Glomerular visceral epithelial cell (primary cell): ENCODE measurements around the gene LTB.
"Not testable (repeated sequence)": the region's sequence is repeated elsewhere in the genome, so short reads cannot be mapped to it uniquely, and the experiment has no call there.

ENCODE experiments used
- DNase-seq: peaks from one replicate; pipeline ENCODE4 v3.0.0-alpha.2; 2016; ENCODE audit errors: extremely low spot score

Gene LTB

DNA sequence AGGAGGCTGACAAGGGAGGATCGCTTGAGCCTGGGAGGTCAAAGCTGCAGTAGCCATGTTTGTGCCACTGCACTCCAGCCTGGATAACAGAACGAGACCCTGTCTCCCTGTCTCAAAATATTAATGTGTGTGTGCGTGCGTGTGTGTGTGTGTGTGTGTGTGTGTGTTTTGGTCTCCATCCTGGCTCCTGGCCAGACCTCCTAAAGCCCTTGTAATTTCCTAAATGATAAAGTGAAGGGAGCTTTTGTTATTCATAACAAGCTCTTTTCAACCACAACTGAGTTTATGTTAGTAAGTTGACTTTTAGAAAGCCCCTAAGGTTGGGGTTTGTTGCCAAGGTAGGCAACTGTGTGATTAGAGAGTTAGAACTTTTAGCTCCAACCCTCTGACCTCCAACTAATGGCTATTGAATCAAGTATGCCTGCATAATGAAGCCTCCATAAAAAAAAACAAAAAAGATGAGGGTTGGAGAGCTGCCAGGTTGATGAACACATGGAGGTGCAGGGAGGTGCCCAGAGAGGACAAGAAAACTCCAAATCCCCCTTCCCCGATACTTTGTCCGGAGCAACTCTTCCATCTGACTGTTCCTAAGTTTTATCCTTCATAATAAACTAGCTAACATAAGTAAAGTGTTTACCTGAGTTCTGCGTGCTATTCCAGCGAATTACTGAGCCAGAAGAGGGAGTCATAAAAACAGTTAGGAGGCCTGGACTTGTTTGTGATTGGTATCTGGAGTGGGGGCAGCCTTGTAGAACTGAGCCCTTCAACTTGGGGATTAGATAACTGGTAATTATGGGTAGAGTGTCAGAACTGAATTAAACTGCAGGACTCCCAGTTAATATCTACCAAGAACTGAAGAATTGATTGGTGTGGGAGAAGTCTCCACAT lies 27.5 kb upstream of the LTB start:
- DNase-seq = no peak

DNA sequence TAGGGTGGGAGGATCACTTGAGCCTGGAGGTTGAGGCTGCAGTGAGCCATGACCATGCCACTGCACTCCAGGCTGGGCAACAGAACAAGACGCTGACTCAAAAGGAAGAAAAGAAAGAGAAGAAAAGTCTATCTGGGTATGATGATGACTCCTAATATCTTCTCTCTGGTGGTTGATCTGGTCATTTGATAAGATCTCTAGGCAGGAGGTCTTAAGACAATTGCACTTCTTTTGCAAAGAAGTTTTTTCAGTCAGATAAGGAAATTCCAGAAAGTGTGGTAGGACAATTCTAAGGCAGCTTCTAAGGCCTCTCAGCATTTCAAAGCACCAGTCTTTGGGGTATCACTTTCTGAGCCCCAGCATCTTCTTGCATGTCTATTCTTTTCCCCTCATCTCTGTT lies 25.1 kb upstream of the LTB start:
- DNase-seq = no peak

DNA sequence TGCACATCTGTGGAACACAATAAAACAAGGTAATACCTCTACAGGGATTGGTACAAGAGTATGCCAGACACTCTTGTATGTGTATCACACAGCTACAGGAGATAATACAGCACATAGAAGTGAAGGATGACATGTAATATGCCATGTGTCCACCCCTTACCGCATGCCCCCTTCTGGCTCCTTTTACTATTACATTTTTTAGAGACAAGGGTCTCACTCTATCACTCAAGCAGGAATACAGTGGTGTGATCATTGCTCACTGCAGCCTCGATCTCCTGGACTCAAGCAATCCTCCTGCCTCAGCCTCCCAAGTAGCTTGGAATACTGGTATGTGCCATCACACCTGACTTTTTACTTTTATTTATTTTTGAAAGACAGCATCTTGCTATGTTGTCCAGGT lies 14.8 kb upstream of the LTB start:
- DNase-seq = peak; percentile 58

DNA sequence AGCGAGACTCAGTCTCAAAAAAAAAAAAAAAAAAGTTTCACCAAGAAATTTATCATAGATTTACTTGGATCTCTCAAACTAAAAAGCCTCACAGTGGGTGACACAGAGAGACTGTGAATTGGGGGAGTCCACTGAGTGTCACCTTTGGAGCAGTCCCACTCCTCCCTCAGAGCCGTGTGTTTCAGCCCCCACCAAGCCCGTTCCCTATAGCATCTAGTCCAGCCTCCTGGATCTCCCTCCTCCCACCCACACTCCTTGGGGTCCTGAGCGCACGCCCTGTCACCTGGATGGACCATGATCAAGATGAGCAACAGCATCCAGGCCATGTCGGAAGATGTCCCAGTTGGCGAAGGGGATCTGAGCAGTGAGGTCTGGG lies 10.2 kb upstream of the LTB start:
- DNase-seq = no peak

DNA sequence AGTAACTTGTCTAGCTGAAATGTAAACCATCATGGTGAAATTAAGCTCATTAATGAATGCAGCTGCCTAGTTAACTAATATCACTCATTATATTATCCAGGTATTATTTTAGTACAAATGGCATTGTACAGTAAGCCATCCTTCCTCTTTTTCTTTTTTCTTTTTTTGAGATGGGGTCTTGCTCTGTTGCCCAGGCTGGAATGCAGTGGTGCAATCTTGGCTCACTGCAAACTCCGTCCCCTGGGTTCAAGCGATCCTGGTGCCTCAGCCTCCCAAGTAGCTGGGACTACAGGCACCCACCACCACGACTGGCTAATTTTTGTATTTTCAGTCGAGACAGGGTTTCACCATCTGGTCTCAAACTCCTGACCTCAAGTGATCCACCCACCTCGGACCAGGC lies 8.5 kb upstream of the LTB start:
- not testable (repeated sequence) for DNase-seq

DNA sequence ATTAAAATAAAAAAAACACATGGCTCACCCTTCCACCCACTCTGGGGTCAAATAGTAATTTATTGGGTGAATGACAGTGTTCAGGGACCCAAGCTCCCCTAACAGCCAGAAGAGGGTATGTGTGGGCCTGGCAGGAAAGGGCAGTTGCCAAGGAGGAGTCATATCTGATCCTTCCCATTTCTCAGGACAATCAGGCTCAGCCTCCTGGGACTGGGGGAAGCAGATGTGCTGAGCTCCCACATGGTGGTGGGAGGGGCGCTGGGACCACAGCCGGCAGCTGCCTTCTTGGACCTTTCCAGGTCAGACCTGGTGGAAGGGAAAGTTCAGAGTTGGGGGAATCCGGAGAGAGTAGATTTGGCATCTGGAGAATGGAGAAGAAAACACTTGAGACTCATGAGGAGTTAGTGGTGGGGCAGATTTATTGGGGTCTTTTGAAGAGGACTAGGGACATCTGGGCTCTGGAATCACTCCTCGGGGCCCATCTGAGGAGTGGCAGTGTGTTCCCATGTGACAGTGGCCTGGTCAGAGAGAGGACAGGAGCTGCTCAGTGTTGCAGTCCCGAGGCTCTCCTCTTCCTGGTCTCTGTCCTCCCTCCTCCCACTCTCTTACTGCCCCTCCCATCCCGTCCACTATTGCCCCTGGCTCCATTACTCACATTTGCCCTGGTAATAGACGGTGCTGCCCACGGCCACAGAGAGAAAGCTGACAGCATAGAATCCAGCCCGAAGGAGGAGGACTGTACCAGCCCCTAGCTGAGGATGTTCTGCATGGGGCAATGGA lies 6.8 kb upstream of the LTB start:
- DNase-seq = no peak

DNA sequence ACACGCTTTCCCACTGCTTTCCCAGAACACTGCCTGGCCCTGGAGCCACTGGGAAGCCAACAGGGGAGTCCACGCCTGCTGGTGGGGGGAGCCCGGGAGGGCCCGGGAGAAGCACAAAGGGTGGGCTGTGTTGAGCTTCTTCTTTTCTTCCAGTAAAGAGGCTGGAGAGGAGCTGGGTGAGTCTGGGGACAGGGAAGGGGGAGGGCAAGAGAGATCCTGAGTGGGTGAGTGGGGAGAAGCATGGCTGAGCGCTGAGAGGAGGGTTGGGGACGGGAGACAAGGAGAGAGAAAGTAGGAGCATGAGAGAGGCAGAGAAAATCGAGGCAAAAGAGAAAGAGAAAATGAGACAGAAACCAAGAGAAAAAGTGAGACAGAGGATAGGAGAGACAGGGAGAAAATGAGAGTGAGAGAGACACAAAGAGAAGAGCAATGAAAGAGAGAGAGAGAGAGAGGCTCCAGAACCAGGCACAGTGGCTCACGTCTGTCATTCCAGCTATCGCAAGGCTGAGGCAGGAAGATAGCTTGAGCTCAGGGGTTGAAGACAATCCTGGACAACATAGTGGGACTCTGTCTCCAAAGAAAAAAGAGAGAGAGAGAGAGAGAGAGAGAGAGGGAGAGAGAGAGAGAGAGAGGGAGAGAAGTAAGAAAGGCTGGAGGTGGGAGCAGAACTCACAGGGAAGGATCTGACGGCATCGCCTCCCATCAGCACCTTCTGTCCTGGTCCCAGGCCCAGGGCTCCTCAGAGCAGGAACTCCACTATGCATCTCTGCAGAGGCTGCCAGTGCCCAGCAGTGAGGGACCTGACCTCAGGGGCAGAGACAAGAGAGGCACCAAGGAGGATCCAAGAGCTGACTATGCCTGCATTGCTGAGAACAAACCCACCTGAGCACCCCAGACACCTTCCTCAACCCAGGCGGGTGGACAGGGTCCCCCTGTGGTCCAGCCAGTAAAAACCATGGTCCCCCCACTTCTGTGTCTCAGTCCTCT lies 5.9 kb upstream of the LTB start:
- DNase-seq = no peak

DNA sequence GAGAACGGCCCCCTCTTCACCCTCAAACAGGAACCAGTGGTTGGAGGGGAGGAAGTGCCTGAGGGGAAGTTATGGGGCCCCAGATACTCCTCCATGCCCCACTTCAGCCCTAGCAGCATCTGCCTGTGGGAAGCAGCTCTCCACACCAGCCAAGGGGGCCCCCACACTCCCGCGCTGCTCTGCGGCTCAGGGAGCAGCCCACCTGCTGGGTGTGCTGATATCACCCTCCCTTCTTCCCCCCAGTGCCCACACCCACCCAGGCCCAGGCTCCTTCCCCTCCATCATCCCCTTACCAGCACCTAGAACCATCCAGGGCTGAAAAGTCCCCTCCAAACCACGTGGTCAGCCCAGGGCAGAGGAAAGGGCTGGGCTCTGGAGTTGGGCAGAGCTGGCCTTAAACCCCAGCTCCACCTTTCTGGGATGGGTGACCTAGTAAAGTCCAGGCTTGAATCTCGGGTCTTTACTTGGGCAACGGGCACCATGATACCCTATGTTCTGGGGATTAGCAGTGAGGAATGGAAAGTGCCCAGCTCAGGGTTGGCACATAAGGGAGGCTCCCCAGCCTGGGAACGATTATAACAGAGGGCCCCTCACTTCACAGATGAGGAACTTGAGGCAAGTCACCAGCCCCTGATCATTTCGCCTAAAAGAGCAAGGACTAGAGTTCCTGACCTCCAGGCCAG lies 4.5 kb upstream of the LTB start:
- no peak for DNase-seq

DNA sequence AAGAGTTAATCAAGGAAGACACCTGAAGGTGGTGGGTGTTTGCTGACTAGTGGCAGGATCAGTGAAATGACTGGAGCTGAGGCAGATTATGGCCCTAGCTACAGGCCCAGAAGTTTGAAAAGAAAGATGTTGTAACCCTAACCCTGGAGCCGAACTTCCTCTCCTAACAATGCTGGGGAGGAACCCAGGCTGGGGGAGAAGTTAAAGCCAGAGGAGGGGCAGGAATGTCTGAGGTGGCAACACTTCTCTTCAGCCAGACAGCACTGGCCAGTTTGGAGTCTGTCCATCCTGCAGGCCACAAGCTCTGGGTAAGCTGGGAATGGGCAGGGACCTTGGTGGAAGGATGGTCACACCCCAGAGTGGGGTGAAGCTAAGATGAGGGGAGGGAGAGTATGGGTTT lies 3.8 kb upstream of the LTB start, which contains the start of gene LST1:
LST1 (plus strand) TSS at position 270 of the 400 bp plus-strand sequence. CDS start 1,023 bp downstream, outside the sequence.
- no peak for DNase-seq

DNA sequence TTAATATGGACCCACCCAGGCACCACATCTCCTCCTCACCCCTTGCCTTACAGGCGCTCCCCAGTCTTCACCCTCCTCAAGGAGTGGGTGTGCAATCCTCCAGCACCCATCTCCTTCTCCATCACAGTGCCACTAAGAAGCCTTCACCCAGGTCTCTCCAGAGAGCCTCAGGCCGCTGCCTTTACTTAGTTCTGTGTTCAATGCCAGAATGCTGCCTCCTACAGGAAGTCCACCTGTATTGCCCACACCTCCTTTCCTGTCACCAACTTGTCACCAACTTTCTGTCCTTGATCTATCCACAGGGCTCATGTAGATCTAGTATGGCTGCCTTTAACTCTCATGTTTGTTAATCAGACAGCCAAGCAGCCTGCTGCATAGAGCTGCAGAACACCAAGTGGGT lies 3.3 kb upstream of the LTB start:
- DNase-seq = no peak

DNA sequence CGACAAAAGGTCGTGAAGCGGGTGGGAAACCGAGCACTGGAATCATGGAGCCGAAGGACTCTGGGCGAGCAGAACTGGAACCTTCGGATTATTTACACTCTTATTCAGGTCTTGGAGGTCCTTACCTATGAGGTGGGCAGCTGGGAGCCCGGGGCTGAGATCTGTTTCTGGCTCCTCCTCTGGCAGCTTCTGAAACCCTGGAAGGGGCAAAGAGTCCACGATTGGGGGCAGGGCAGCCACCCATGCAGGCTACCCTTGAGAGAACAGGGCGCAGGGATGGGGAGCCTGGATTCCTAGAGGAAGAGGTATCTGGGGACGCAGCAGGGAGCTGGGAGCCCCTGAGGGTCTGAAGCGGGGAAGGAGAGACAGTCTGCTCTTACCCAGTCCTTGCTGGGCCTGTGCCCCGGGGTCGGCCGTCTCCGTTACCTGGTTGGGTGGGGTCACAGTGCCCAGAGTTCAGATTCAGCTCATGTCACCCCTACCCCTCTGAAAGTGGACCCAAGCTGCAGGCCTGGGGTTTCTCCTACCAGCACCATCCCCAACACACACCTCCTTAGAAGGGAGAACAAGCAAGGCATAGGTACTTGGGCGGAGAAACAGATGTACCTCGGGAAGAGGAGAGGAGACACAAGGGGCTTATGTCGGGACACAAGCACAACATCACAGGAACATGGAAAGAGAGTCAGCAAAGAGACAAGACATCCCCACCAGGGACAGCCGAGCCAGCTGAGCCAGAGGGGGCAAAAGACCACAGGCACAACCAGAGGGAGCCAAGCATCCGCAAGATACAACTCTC lies 592 bp downstream of the LTB start:
- DNase-seq = no peak

DNA sequence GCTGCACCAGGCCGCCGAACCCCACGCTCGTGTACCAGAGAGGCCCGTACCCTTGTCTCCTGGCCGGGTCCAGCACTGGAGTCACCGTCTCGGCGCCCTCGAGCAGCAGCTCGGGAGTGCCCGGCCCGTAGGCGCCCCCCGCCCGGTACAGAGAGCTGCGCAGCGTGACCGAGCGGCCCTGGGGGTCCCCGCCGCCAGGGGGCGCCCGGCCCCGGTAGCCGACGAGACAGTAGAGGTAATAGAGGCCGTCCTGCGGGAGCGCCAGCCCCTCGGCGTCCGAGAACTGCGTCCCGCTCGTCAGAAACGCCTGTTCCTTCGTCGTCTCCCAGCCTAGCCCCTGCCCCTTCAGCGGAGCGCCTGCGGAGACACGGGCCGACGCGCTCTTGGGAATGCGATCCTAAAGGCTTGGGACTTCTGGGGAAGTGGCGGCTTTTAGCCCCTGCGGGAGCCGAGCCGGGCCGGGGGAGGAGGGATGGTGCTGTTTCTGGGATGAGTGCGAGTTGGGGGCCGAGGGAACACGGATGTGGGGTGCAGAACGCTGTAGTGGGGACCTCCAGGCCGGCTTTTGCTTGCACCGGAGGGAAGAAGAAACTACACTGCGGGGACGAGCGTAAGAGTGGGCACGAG lies 1.3 kb downstream of the LTB start:
- peak; percentile 81 for DNase-seq

DNA sequence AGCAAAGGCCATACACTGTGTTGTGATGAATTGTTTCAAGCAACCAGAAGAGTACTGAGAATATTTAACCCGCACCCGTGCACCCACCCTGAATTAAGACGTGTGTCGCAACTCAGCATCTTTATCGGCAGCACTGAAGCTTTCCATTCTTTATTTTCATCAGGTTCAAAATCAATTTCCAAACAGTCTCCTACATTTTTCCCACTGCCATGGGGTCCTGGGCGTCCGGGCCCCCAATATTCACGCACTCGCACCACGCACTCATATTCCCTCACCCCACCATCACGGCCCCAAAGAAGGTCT lies 1.8 kb downstream of the LTB start:
- no peak for DNase-seq

DNA sequence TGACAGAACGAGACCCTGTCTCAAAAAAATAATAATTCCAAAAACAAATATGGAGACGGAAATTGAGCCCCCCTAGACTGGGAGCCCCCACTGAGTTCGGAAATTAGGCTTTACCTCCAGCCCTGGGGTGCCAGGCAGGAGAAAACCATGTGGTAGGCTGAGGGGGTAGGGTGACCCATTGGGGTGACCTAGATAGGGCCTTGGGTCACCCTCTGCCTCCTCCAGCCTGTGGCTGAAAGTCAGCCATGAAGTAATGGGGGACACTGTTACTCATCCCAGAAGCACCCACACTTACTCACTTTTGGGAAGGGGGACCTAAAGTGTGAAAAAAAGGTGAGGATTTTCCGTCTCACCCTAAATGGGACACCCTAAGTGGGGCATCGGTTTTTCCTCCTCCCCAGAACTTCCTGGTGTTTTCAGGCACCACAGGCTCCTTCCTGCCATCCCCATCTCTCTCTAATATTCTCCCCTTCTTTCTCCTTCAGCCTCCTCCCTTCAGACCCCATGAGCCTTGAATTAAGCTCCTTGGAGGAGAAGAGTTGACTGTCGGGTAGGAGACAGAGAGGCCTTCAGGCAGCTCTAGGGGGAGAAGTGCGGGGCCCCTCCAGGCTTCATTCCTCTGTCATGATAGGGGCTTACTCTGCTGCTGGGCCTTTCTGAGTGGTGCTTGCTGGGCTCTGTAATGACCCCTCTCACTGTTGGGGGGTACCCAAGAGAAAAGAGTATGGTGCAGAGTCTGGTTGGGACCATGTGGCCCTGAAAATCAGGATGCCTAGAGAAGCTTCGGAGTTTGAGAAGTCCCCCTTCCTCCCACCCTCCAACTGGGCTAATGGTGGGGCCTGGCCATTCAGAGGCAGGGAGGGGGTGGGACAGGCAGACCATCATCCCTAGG lies 2.4 kb downstream of the LTB start:
- no peak for DNase-seq

DNA sequence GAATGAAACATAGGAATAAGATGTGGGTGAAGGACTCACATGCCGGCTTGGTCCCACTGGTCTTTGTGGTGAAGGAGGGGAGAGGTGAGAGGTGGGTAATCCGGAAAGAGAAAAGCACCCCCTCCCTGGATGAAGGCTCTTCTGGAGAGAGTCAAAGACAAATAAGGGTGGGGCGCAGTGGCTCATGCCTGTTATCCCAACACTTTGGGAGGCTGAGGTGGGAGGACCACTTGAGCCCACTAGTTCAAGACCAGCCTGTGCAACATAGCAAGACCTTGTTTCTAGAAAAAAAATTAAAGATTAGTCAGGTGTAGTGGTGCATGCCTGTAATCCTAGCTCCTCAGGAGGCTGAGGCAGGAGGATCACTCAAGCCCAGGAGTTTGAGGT lies 3.1 kb downstream of the LTB start:
- DNase-seq = no peak

DNA sequence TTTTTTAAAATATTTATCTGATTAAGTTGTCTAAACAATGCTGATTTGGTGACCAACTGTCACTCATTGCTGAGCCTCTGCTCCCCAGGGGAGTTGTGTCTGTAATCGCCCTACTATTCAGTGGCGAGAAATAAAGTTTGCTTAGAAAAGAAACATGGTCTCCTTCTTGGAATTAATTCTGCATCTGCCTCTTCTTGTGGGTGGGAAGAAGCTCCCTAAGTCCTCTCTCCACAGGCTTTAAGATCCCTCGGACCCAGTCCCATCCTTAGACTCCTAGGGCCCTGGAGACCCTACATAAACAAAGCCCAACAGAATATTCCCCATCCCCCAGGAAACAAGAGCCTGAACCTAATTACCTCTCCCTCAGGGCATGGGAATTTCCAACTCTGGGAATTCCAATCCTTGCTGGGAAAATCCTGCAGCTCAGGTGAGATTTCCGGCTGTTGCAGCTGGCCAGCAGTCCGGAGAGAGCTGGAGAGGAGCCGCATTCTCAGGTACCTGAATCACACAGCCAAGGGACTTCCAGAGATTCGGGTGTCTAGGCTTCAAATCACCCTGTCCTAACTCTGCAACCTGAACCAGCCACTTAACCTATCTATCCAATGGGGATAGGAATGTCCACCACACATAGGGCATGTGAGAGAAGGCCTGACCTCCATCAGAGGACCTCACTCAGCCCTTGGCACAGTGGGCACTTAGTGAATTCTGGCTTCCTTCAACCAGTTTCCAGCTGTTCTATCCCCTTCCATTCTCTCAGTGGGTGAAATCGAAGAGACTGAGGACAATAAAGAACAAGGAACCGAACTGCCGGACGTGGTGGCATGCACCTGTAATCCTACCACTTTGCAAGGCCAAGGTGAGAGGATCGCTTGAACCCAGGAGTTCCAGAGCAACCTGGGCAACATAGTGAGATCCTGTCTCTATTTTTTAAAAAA lies 3.8 kb downstream of the LTB start:
- peak; percentile 66 for DNase-seq

DNA sequence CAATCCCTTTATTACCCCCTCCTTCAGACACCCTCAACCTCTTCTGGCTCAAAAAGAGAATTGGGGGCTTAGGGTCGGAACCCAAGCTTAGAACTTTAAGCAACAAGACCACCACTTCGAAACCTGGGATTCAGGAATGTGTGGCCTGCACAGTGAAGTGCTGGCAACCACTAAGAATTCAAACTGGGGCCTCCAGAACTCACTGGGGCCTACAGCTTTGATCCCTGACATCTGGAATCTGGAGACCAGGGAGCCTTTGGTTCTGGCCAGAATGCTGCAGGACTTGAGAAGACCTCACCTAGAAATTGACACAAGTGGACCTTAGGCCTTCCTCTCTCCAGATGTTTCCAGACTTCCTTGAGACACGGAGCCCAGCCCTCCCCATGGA lies 4.7 kb downstream of the LTB start:
- DNase-seq = no peak
